Measurements from ENCODE around the gene DCUN1D4. TPM values are rescaled to one million over a fixed set of nuclear protein-coding genes. Genes with fewer than 3 reads are reported as not detected.
"Not testable (repeated sequence)": the region's sequence is repeated elsewhere in the genome, so short reads cannot be mapped to it uniquely, and the experiment has no call there.

Gene DCUN1D4
- total RNA-seq, 2 experiments from 2014 or later: 24.4 to 30.4 TPM

DNA sequence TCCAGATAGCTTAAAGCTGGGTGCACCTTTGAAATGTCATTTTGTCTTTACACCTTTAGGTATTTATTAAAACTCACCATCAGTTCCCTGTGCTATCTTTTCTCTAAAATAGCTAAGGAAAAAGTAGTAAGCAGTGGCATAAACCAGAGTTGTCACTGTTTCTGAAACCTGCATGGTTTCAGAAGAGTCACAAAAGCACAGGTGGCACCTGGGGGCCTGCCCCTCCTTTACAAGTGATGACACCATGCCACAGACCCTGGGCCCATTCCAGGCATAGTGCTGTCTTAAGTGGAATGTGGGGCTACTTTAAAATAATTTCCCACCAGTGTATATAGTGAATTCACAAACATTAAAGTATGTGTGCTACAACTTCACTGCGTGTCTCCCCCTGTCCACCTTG is 47.8 kb downstream of the DCUN1D4 start:
- Histone ChIP-seq H3K4me1 (ENCODE audit: insufficient read depth, low read length, poor library complexity, severe bottlenecking) (peaks cover 6% of the 10 kb centered on the region), H3K27ac (ENCODE audit: low read depth, low read length, poor library complexity, severe bottlenecking) (no peak overlapping the region), H3K4me2 (ENCODE audit: low read length) (no peak overlapping the region), H4K20me1 (ENCODE audit: insufficient read depth, low read length) (no peaks in the 10 kb centered on the region), H3K36me3 (ENCODE audit: insufficient read depth, low read length) (peaks cover 20% of the 10 kb centered on the region), H2AFZ (ENCODE audit: low read length) (no peak overlapping the region), H3K9me3 (ENCODE audit: low read length) (no peaks in the 10 kb centered on the region), H3K4me3 (ENCODE audit: low read depth, low read length, poor library complexity, severe bottlenecking) (no peak overlapping the region), H3K79me2 (ENCODE audit: insufficient read depth, low read depth, low read length) (no peaks in the 10 kb centered on the region), H3K9me2 (ENCODE audit: insufficient read depth, low read length) (no peaks in the 10 kb centered on the region)
- BruUV-seq (replicated peaks): no TSS peak
- DNase-seq (ENCODE audit: low spot score): no peak
- TF ChIP-seq CTCF (conservative IDR thresholded peaks at IDR 0.05; ENCODE audit: low read length) (no peak), EZH2phosphoT487 (IDR thresholded peaks at IDR 0.05; ENCODE audit: borderline replicate concordance, low read depth, low read length) (no peak)
- intact Hi-C loops (cut with micrococcal nuclease; ENCODE audit: unreplicated experiment): no loop called here
- POLR2A ChIA-PET: interaction anchor here (0.8 kb wide), 1 partner anchor 12 kb away, joined by 3 read pairs; no protein-coding TSS in a partner anchor
- CTCF ChIA-PET (ENCODE audit: unreplicated experiment): no interaction called here

DNA sequence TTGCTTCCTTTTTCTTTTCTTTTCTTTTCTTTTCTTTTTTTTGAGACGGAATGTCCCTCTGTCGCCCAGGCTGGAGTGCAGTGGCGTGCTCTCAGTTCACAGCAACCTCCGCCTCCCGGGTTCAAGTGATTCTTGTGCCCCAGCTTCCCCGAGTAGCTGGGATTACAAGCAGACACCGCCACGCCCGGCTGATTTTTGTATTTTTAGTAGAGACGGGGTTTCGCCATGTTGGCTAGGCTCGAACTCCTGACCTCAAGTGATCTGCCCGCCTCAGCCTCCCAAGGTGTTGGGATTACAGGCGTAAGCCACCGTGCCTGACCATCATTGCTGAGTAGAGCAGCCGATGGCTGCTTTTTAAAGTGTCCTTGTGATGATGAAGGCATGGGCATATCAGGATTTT is 50.4 kb downstream of the DCUN1D4 start:
- H2AFZ ChIP-seq (ENCODE audit: low read length); H3K4me2 ChIP-seq (ENCODE audit: low read length); H3K9me2 ChIP-seq (ENCODE audit: insufficient read depth, low read length); intact Hi-C loops (cut with micrococcal nuclease; ENCODE audit: unreplicated experiment); DNase-seq (ENCODE audit: low spot score); BruUV-seq (replicated peaks); H3K4me3 ChIP-seq (ENCODE audit: low read depth, low read length, poor library complexity, severe bottlenecking); CTCF ChIA-PET (ENCODE audit: unreplicated experiment); H3K27ac ChIP-seq (ENCODE audit: low read depth, low read length, poor library complexity, severe bottlenecking); H3K9me3 ChIP-seq (ENCODE audit: low read length); H4K20me1 ChIP-seq (ENCODE audit: insufficient read depth, low read length); POLR2A ChIA-PET; H3K79me2 ChIP-seq (ENCODE audit: insufficient read depth, low read depth, low read length): not testable (repeated sequence)
- peaks cover 18% of the 10 kb centered on the region; the same call in 1 of the 2 replicates for H3K36me3 ChIP-seq (ENCODE audit: insufficient read depth, low read length)
- peaks cover 11% of the 10 kb centered on the region for H3K4me1 ChIP-seq (ENCODE audit: insufficient read depth, low read length, poor library complexity, severe bottlenecking)

- CTCF ChIA-PET (ENCODE audit: unreplicated experiment): no interaction called here
- intact Hi-C loops (cut with micrococcal nuclease; ENCODE audit: unreplicated experiment): no loop called here
These were observed 51.2 kb downstream of the DCUN1D4 start for GRCh38 chr4:51894059-51894645.

More at GRCh38 chr4:51894059-51894645, 51.2 kb downstream of the DCUN1D4 start:
- BruUV-seq (replicated peaks): no TSS peak
- POLR2A ChIA-PET: no interaction called here
- no peak overlapping the region for H3K27ac ChIP-seq (ENCODE audit: low read depth, low read length, poor library complexity, severe bottlenecking)
- H3K4me3 ChIP-seq (ENCODE audit: low read depth, low read length, poor library complexity, severe bottlenecking): no peak overlapping the region
- peaks cover 18% of the 10 kb centered on the region; the same call in 1 of the 2 replicates for H3K36me3 ChIP-seq (ENCODE audit: insufficient read depth, low read length)
- peaks cover 11% of the 10 kb centered on the region for H3K4me1 ChIP-seq (ENCODE audit: insufficient read depth, low read length, poor library complexity, severe bottlenecking)
- no peaks in the 10 kb centered on the region for H3K9me2 ChIP-seq (ENCODE audit: insufficient read depth, low read length)
- no peak overlapping the region for H2AFZ ChIP-seq (ENCODE audit: low read length)
- no peaks in the 10 kb centered on the region for H4K20me1 ChIP-seq (ENCODE audit: insufficient read depth, low read length)
- H3K4me2 ChIP-seq (ENCODE audit: low read length): no peak overlapping the region
- H3K9me3 ChIP-seq (ENCODE audit: low read length): no peaks in the 10 kb centered on the region
- TF ChIP-seq CTCF (conservative IDR thresholded peaks at IDR 0.05; ENCODE audit: low read length) (no peak), EZH2phosphoT487 (IDR thresholded peaks at IDR 0.05; ENCODE audit: borderline replicate concordance, low read depth, low read length) (no peak)
- H3K79me2 ChIP-seq (ENCODE audit: insufficient read depth, low read depth, low read length): no peaks in the 10 kb centered on the region
- DNase-seq (ENCODE audit: low spot score): no peak
